Adipocyte (in vitro differentiated cells): ENCODE measurements around the gene CMC1.
"Not testable (repeated sequence)": the region's sequence is repeated elsewhere in the genome, so short reads cannot be mapped to it uniquely, and the experiment has no call there.

Experiments
- DNase-seq: peaks from one replicate; pipeline ENCODE4 v3.0.0-alpha.2; 2015; ENCODE audit warnings: low read depth
- H3K27me3 ChIP-seq: replicated peaks from 2 replicates; pipeline ENCODE4 v1.7.0; 2013; ENCODE audit warnings: mild to moderate bottlenecking, low read length, moderate library complexity; ENCODE audit not compliant: control insufficient read depth, insufficient read depth
- H3K36me3 ChIP-seq: 2 replicates; pipeline ENCODE4 v1.7.0; 2013; ENCODE audit warnings: low read length, mild to moderate bottlenecking, moderate library complexity; ENCODE audit not compliant: control insufficient read depth, insufficient read depth, severe bottlenecking
- H3K4me1 ChIP-seq: 2 replicates; pipeline ENCODE4 v1.7.0; 2013; ENCODE audit warnings: mild to moderate bottlenecking, low read length, moderate library complexity; ENCODE audit not compliant: control insufficient read depth, insufficient read depth
- H3K4me3 ChIP-seq: 2 replicates; pipeline ENCODE4 v1.7.0; 2013; ENCODE audit warnings: mild to moderate bottlenecking, low read length, moderate library complexity
- H3K9ac ChIP-seq: 2 replicates; pipeline ENCODE4 v1.7.0; 2013; ENCODE audit warnings: mild to moderate bottlenecking, low read length, moderate library complexity
- H3K9me3 ChIP-seq: 2 replicates; pipeline ENCODE4 v1.7.0; 2013; ENCODE audit warnings: mild to moderate bottlenecking, low read length, moderate library complexity; ENCODE audit not compliant: control insufficient read depth

Gene CMC1

DNA sequence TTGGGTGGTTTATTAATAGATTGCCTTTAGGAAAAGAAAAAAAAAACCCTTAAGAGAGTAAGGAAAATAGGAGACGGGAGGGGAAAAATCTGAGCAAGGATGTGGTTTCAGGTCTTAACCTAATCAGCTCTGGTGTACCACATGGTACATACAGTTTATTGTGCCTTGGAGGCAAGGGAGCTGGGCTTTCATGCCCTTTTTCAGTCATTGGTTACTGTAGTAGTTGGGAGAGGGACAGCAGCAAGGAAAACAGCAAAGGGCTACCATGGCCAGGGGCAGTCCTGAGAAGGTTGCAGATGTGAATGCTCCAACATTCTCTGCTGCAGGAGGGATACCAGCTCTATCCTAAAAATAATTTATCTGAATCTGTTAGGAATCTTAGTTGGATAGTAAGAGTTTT, 5.9 kb downstream of the CMC1 start:
- no peak for DNase-seq
- Histone ChIP-seq H3K36me3 (no peaks in the 10 kb centered on the region), H3K27me3 (no peaks in the 10 kb centered on the region), H3K9ac (no peak overlapping the region), H3K4me3 (no peak overlapping the region), H3K4me1 (peaks cover 5% of the 10 kb centered on the region), H3K9me3 (no peaks in the 10 kb centered on the region)

DNA sequence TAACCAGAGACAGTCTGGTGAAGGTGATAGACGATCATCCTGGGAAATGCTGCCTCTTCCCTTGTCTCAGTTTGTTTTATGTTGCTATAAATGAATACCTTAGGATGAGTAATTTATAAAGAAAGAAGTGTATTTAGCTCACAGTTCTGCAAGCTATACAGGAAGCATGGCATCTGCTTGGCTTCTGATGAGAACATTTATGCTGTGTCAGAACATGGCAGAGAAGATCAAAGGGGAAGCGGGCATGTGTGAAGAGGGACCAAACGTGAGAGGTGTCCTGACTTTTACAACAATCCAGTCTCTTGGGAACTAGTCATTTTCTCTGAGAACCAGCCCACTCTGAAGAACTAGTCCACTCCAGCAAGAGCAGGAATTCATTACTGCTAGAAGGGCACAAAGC, 9.6 kb downstream of the CMC1 start:
- Histone ChIP-seq H3K36me3 (no peaks in the 10 kb centered on the region), H3K4me3 (no peak overlapping the region), H3K9ac (no peak overlapping the region), H3K27me3 (no peaks in the 10 kb centered on the region), H3K9me3 (no peaks in the 10 kb centered on the region), H3K4me1 (no peaks in the 10 kb centered on the region)
- DNase-seq: no peak

DNA sequence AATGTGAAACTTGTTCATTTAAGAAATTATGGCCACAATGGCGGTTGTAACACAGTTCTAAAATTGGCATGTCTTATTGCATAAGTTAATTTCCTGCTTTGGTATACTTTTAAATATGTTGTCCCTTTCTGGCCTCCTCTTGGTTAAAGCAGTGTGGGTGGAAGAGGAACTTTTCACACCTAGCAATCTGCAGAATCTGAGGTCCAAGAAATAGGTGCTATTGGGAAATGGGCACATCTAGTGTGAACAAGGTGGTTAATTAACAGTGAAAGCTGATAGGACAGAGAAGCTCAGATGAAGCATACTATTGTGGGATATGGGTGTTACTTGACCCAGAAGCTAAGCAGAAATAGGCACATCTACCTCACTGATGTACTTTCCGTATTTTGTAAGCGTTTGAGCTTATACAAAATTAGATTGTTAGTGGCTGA, 10.6 kb downstream of the CMC1 start:
- Histone ChIP-seq H3K36me3 (no peaks in the 10 kb centered on the region), H3K4me3 (no peak overlapping the region), H3K9ac (no peak overlapping the region), H3K4me1 (no peaks in the 10 kb centered on the region), H3K9me3 (no peaks in the 10 kb centered on the region), H3K27me3 (no peaks in the 10 kb centered on the region)
- no peak for DNase-seq

DNA sequence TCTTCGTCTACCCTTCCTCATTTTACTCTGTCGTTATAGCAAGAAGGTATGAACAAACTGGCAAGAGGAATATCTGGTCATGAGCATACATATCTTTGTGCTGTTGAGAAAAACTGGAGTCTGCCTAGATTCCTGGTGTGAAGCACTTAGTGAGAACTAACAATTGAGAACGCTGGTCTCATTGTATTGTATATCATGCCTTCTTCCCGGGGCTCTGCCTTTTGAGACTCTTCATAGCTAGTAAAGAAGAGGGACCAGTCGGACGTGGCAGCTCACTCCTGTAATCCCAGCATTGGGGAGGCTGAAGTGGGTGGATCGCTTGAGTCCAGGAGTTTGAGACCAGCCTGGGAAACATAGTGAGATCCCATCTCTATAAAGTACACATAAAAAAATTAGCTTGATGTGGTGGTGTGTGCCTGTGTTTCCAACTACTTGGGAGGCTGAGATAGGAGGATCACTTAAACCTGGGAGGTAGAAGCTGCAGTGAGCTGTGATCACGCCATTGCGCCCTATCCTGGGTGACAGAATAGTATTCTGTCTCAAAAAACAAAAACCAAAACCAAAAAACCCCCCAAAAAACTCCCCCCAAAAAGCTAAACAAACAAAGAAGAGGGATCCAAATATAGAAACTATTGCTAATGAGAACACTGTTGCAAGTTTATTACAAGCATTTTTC, 11.8 kb downstream of the CMC1 start:
- H3K4me3 ChIP-seq: no peak overlapping the region
- H3K9ac ChIP-seq: no peak overlapping the region
- no peaks in the 10 kb centered on the region for H3K36me3 ChIP-seq
- H3K4me1 ChIP-seq: no peaks in the 10 kb centered on the region
- no peak for DNase-seq
- no peaks in the 10 kb centered on the region for H3K27me3 ChIP-seq
- no peaks in the 10 kb centered on the region for H3K9me3 ChIP-seq

DNA sequence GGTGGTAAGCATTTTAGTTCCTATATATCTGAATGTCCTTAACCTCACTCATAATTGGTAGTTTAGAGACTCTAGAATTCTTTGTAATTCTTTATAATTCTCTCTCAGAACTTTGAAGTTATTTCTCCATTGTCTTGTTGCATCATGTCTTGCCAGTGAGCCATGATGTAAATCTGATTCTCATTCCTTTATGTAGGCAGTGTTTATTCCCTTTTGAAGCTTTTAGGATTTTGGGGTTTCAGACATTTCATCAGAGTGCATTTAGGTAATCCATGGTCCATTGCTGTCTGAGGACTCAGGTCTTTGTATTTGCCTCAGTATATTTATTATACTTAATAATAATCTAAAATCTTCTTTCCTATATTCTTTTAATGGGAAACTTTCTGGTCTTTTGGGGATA, 20.6 kb downstream of the CMC1 start:
- H3K27me3 ChIP-seq: no peaks in the 10 kb centered on the region
- no peaks in the 10 kb centered on the region for H3K4me1 ChIP-seq
- peak; percentile 19 for DNase-seq
- no peak overlapping the region for H3K9ac ChIP-seq
- no peak overlapping the region for H3K4me3 ChIP-seq
- peaks cover 10% of the 10 kb centered on the region for H3K36me3 ChIP-seq
- no peaks in the 10 kb centered on the region for H3K9me3 ChIP-seq

DNA sequence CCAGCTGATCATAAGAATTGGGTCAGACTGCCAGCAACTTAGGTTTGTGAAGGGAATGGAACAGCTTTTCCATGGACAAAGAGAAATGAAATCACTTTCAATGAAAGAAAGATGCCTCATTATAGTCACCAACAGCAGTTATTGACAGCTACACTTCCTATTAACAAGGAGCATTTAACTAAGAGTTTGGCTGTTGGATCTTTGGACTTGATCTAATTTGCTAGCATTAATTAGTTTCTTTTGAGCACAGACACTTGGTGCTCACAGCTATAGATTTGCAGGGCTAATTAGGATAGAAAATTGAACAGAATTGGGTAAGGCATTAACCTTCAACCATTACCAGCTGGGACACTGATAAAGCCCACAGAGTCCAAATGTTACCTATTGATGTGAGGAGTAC, 24.2 kb downstream of the CMC1 start:
- no peaks in the 10 kb centered on the region for H3K27me3 ChIP-seq
- no peak for DNase-seq
- H3K4me1 ChIP-seq: no peaks in the 10 kb centered on the region
- H3K9ac ChIP-seq: no peak overlapping the region
- H3K4me3 ChIP-seq: no peak overlapping the region
- no peaks in the 10 kb centered on the region for H3K9me3 ChIP-seq
- H3K36me3 ChIP-seq: peaks cover 22% of the 10 kb centered on the region

DNA sequence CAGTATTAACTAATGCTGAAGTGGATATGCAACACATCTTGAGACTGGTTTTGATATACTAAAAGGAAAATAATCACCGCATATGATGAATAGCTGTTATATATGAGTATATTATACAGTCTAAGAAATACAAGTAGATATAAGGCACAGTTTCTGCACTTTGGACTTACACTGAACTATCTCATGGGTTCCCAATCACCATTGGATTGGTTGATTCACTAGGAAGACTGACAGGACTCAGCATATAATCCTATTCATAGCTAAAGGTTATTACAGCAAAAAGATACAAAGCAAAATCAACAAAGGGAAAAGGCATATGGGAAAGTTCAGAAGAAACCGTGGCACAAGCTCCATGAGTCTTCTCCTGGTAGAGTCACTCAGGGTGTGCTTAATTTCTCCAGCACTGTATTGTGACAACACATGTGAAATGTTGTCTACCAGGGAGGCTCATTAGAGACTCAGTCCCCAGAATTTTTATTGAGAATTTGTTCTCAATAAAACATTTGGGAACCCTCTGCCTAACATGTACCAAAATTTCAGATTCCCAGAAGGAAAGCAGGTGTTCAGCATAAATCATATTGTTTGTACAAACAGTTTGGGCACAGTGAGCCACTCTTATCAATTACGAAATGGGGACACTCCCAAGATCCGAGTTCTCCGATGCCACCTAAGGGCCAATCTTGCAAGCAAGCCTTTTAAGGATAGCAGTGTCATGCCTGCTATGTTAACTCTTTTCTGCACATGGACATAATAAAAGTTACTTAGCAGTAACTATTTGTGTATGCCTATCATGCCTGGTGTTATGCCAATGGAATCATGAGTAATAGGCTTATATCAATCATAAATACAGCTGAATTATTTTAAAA, 26.8 kb downstream of the CMC1 start:
- H3K36me3 ChIP-seq: peaks cover 30% of the 10 kb centered on the region
- H3K4me3 ChIP-seq: no peak overlapping the region
- no peaks in the 10 kb centered on the region for H3K4me1 ChIP-seq
- H3K27me3 ChIP-seq: no peaks in the 10 kb centered on the region
- no peak overlapping the region for H3K9ac ChIP-seq
- peaks cover 9% of the 10 kb centered on the region for H3K9me3 ChIP-seq
- no peak for DNase-seq

DNA sequence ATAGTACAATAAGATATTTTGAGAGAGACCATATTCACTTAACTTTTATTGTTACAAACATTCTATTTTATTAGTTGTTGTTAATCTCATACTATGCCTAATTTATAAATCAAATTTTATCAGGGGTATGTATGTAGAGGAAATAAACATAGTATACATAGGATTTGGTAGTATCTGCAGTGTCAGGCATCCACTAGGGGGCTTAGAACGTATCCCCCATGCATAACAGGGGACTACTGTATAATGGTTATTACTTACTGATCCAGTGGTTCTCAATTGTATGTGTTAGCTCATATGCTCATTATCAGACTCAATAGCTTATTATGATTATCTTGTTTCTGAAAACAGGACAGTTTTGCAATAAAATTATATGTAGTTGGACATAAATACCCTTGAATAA, 27.6 kb downstream of the CMC1 start:
- Histone ChIP-seq H3K9ac (no peak overlapping the region), H3K36me3 (peaks cover 36% of the 10 kb centered on the region), H3K4me1 (no peaks in the 10 kb centered on the region), H3K27me3 (no peaks in the 10 kb centered on the region), H3K4me3 (no peak overlapping the region), H3K9me3 (peaks cover 17% of the 10 kb centered on the region)
- DNase-seq: no peak

DNA sequence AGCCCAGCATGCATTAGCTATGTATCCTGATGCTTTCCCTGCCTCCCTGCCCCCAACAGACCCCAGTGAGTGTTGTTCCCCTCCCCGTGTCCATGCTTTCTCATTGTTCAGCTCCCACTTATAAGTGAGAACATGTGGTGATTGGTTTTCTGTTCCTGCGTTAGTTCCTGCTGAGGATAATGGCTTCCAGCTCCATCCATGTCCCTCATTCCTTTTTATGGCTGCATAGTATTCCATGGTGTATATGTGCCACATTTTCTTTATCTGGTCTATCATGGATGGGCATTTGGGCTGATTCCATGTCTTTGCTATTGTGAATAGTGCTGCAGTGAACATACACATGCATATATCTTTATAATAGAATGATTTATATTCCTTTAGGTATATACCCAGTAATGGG, 28.5 kb downstream of the CMC1 start:
- H3K4me1 ChIP-seq, H3K9ac ChIP-seq, H3K4me3 ChIP-seq, H3K27me3 ChIP-seq, DNase-seq: not testable (repeated sequence)
- peaks cover 28% of the 10 kb centered on the region for H3K36me3 ChIP-seq
- peaks cover 22% of the 10 kb centered on the region for H3K9me3 ChIP-seq

DNA sequence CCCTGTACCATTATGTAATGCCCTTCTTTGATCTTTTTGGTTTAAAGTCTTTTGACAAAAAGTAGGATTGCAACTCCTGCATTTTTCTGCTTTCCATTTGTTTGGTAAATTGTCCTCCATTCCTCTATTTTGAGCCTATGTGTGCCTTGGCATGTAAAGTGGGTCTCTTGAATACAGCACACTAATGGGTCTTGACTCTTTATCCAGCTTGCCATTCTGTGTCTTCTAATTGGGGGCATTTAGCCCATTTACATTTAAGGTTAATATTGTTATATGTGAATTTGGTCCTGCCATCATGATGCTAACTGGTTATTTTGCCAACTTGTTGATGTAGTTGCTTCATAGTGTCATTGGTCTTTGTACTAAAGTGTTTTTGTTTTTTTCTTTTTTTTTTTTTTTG, 32.4 kb downstream of the CMC1 start:
- peaks cover 22% of the 10 kb centered on the region for H3K9me3 ChIP-seq
- no peak for DNase-seq
- H3K4me1 ChIP-seq: peaks cover 2% of the 10 kb centered on the region
- peak overlapping the region; percentile 32 for H3K4me3 ChIP-seq
- no peaks in the 10 kb centered on the region for H3K27me3 ChIP-seq
- no peak overlapping the region for H3K9ac ChIP-seq
- peaks cover 22% of the 10 kb centered on the region for H3K36me3 ChIP-seq

DNA sequence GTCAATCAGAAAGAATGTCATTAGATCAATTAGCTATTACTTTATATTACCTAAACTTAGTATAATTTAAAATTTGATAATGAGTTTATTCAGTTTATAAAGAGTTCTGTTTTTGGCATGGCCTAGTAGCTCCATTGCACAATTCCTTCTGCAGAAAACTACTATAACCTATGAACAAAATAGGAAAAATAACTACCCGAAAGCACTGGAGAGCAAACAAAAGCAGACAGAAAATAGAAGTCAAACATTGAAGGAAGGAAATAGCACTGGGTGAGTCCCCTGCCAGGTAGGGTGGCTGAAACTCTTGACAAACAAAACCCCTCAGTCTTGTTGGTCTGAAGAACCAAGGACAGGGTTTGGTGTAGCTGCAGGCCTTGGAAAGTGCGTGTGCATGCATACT, 37.5 kb downstream of the CMC1 start:
- peaks cover 13% of the 10 kb centered on the region for H3K4me1 ChIP-seq
- no peak overlapping the region for H3K9ac ChIP-seq
- H3K4me3 ChIP-seq: no peak overlapping the region
- no peak for DNase-seq
- peaks cover 6% of the 10 kb centered on the region for H3K9me3 ChIP-seq
- no peaks in the 10 kb centered on the region for H3K27me3 ChIP-seq
- peaks cover 8% of the 10 kb centered on the region for H3K36me3 ChIP-seq
